Renal pelvis (tissue), 4 donors: ENCODE data around the gene TRPC4. TPM values are rescaled to one million over a fixed set of nuclear protein-coding genes. Genes with fewer than 3 reads are reported as not detected.

Experiments used
- DNase-seq: peaks from one replicate; pipeline ENCODE4 v3.0.0-alpha.2; 2013
- polyA plus RNA-seq, 3 donors: library from polyadenylated mRNA; unstranded; fragments of 120-200 nt; gene quantifications; one replicate each; pipeline ENCODE4 v1.2.1, GENCODE V29; 2013; ENCODE audit not compliant: insufficient read length in 3 of 3

The TRPC4 gene
- polyA plus RNA-seq, 3 donors, result 3.1 to 4.6 (median 3.7) TPM

DNA sequence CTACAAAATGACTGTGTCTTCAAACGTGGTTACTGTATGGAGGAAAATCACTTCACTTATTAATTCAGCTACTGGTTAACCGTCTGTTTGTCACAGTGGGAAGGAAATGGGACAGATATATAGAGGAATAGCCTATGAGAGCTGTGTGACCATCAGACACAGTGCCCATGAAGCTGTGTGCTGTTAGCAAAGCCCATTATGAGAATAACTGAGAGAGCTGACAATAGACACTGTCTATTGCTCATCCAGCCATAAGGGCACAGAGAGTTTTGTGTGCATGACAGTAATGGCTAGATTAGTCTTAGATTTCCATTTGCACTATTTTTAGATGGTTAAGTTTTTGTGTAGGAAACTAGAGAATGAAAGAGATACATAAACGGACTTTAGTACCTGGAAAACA lies 206.9 kb downstream of the TRPC4 start:
- no peak for DNase-seq

DNA sequence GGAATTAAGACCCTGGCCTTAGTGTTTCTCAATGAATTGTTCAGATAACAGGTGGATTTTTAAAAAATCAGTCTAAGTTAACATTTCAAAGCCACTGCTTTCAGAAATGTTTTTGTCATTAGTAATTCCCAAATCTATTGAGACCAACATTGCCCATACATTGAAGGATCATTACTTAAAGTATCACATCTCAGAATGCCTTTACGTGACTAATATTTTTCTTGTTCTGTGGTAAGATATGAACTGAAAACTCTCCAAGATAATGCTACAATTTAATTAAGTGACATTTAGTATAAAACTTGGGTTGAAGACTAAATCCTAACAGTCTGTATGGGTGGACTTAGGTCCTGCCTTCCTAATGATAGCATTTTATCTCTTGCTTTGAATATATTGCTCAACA lies 211.6 kb downstream of the TRPC4 start:
- DNase-seq, result no peak

DNA sequence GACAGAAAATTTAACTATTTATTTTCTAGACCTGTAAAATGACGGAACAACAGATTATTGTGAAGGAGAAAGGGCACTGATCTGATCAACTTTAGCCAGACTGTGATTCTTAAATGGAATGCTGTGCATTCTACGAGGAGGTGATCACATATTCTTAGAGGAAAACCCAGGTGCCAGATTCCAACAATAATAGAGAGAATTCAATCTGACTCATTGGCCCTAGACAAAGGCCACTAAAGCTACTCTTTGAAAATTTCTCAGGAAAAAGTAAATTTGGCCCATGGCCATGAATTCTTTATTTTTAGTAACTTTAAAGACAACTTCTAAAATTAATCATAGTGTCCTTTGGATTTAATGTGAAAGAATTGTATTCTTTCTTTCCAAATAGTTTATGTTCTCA lies 212.4 kb downstream of the TRPC4 start:
- DNase-seq, result no peak

DNA sequence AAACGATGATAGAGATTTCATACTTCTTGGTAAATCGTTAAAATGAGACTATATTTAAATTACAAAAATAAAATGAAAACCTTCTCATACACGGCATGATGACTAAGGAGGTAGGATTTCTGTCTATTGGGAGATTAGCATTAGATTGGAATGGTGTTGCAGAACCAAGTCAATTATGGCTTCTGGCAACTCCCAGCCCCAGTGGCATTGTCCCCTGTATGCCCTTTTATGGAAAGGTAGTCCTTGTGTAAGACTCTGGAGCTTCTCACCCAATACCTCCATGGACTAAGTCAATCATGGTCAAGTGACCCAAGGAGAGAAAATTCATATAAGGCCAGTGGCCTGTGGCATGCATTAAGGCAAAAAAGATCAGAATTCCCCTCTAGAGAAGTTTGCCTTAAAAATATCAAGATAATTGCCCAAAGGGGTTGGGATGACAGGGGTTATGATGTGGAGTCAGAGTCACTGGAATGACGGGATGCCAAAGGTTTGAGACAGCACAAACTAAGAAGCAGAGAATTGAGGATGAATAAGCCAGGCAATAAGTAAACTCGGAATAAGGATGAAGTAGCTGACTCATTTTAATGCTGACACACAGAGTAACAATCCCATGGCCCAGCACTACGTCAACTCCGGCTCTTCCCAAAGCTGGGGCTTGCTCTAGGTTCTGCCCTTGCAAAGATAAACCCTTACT lies 213.2 kb downstream of the TRPC4 start:
- DNase-seq, result no peak

DNA sequence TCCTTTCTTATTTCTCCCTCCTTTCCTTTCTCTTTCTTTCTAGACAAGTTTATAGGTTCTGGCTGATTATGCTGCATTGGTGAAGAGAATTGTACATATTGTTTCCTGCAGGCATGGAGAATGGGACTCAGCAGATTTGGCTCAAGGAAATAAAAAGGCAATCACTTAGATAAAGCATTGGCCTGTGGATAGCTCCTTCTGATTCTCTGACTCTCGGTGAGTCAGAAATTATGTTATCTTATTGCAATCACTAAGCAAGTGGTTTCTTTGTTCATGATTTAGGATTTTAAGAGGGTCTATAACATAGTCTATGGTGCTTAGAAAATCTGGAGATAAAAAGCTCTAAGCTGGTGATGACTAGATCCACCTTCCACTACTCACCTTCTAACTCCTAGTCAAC lies 217.0 kb downstream of the TRPC4 start:
- DNase-seq, result no peak

DNA sequence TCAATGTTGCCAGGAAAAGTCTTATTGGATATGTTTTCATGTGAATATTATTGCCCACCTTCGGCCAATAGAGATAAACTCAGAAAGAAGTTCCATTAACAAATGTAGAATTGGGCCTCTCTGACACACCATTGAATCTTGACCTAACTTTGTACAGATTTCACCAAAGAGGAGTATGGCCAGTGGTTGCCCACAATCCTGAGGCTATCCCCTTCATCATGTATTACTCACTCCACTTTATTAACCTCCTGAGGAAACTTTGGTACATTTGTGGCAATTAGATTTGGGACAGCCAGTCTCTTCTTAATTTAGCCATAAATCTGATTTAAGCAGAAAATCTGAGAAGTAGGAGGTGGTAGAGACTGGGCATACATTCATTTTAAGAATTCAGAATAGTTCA lies 217.7 kb downstream of the TRPC4 start:
- DNase-seq, result no peak

DNA sequence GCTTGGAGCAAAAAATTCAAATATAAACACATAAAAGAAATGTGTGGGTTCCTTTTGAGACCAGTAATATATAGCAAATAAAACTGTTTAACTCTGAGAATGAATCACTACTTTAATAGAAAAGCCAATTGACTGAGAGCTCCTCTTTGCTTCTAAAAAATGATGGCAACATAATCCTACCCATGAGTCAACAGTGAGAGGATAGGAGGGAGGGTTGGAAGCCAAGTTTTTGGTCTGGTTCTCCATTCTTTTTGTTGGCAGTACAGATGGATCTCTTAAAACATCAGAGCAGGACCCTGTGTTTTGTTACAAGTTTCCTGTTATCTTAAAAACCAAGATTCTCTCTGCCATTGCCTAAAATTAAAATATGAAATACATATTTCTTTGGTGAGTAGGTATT lies 221.0 kb downstream of the TRPC4 start:
- no peak for DNase-seq

DNA sequence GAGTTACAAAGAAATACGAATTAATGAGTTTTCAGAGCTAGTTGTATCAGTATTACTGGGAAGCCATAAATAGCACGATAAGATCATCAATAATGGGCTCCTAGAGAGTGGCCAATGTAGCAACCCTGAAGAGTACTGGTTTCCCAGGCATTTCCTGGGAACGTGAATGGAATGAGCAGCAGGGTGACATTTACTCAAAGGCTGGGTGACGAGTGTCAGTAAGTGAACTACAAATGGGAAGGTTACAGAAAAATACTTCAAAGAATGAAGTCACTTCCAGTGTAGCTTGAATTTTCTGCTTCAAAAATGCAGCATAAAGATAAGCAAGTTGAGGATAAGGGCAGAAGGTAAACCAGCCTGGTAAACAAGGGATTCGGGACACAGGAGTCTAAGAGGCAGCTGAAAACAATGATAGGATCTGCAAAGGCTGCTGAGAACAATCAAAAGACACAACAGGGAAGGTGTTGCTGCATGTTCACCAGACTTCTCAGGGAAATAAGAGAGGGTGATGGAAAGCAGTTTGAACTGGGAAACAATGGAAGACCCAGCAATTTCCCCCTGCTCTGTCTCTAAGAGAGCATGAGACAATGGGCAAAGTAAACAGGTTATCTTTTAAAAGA lies 222.4 kb downstream of the TRPC4 start:
- no peak for DNase-seq

DNA sequence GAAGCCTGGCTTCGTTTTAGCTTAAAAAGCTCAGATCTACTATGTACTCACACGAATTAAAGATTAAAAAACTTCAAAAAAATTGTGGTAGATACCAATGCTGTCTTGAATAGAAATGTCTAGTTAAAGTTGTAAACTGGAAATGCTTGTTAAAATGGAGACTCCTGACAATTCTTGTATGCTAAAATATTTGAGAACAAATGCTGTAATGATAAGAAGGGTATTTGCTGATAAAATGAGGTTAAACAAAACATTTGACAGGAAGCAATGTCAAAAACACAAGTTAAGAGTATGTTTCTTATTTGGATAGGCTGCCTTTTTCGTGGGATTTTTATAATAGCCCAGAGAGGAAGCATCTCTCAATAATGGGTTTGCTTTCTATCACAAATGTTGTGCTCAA lies 223.0 kb downstream of the TRPC4 start:
- DNase-seq, result no peak

DNA sequence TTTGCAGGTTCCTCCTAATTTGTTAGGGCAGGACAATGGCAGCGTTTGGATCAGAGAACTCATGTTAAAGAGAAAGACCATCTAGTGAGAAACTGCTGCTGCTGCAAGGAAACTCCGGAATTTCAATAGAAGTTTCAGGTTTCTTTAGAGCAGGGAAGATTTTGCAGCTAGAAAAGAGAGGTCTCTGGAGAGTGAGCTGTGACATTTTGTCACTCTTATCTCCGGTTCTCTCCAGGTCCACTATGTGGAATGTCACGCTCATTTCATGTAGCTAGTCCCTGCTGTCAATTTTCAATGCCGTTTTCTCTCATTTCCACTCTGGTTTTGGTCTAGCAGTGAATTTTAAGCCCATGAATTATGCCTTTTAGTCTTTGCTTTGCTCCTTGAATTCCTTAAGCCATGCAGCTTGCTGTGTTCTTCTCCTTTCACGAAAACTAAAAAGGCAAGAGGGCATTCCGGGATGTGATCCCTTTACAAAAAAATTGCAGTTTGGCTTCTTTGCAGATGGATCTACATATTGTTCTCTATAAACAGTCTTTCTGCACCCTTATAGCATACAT lies 224.3 kb downstream of the TRPC4 start:
- DNase-seq, result no peak

DNA sequence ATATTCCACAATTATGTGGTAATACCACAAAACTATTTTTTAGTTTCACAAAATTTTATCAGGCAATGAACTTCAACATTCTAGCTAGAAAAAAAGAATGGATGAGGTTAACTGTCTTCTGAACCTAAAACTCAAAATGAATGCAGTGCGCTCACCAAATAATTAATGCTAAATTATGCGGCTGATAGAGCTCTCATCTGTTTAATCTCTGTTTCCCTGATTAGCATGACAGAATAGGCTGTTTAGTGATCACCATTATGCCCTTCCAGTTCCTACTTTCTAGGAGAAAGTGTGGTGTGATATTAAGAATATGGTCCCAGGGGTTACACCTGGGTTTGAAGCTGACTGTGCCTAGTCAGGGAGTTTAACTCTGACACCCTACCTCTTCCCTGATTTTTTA lies 228.2 kb downstream of the TRPC4 start:
- DNase-seq, result no peak

DNA sequence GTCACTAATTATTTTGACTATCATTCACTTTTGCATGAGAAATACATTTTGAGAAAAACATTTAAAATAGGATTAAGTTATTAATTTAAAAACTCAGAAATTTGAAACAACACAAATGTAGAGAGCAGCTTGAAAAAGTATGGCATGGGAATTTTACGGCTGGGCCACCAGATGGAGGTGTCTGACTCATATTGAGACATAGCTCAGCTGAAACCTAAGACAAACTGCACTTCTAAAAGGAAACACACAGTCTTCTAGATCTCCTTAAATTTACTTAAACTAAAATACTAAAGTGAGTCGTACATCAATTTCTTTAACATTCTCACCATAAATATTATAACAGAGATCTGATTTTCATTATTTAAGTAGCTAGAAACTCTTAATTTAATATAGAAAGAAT lies 229.1 kb downstream of the TRPC4 start:
- peak; percentile 29 for DNase-seq

DNA sequence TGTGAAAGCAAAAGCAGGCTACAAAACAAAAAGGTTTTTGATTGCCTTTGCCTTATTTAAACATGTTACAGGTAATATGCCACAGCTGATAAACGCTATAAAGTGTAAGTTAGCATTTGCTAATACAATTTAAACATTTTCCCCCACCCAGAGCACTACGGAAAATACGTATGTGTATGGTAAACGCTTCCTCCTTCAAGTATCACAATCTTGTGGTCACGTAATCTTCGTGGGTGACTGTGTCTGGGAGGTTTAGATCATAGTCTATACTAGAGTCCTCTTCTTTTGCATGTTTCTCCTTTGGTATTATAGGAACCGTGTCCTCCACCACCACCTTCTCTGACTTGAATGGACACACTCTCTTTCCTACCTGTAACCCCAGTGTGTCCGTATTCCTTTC lies 232.9 kb downstream of the TRPC4 start:
- no peak for DNase-seq

DNA sequence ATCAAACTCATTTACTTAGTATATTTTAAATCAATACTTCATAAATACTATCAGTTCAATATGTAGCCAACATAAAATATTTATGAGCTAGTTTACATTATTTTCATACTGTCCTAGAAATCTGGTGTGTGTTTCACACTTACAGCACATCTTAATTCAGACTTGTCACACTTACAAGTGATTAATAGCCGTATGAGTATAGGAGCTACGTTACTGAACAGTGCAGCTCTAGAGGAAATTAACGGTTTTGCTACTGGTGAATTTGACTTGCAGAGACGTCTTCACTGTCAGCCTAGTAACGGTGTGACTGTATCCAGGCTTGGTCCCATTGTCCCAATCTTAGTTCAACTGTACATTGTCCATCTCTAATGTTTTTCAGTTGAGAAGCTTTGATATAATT lies 237.3 kb downstream of the TRPC4 start:
- DNase-seq, result no peak

DNA sequence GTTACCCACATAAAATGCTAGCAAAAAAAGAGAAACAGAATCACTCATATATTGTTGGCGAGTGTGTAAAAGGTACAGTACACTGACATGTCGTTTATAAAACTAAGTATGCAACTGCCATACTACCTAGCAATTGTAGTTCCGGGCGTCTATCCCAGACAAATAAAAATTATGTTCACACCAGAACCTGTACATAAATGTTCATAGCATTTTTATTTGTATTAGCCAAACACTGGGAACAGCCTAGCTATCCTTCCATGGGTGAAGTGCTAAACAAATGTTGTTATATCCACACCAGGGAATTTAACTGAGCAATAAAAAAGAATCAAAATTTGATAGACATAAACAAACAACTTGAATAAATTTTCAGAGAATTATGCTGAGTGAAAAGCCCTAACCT lies 242.1 kb downstream of the TRPC4 start:
- DNase-seq, result no peak

DNA sequence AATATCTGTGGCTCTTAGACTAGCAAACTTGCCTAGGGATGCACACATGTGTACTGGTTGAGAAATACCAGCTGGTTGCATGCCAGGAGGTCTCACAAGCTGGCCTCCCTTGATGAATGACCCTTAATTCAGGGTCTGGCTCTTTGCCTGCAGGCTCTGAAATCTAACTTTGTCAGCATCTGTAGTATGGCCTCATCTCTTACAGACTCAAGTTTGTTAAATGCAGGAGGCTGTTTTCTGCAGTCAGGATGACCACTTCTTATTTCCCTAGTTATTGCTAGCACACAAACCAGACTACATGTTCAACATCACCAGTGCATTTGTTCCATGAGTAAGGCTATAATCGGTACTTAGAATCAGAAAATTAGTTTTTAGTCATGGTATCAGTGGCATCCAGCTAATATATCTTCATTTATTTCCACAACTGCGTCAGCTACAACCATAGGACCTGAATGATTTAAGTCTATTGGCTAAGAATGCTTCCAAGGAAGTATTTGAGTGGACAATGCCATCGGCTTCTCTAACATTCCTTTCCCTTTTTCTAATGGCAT lies 247.7 kb downstream of the TRPC4 start:
- DNase-seq, result no peak

DNA sequence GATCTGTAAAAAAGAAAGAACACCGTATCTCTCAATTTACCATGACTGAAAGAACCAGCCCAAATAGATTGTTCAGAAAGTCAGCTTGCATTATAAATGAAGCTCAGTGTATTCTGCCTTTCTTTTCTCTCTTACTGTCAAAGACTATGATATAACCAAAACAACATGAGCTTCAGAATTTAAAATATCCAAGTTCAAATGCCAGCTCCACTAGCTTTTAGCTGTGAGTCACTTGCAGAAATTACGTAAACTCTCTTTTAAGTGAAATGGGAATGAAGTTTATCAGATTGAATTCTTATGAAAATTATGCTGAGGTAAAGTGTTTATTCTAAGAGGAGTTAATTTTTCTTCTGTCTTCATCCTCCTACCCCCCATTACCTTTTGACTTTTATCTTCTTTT lies 251.0 kb downstream of the TRPC4 start:
- DNase-seq, result no peak

DNA sequence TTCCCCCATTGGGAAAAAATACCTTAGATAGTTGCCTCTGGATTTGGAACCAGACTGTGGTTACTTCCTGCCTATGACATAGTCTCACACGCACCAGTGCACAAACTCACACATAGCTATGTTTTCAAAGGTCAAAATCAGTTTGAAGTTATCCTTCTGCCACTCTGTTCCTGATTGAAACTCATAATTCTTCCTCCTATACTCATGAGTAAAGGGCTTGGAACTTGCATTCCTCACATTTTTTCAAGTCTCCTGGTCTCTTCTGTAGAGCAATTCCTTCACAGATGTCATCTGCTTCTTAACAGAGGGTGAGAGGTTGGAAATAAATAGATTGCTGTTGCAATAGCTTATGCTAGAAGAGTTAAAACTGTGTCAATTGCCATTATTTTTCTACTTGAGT lies 252.4 kb downstream of the TRPC4 start:
- DNase-seq, result no peak

DNA sequence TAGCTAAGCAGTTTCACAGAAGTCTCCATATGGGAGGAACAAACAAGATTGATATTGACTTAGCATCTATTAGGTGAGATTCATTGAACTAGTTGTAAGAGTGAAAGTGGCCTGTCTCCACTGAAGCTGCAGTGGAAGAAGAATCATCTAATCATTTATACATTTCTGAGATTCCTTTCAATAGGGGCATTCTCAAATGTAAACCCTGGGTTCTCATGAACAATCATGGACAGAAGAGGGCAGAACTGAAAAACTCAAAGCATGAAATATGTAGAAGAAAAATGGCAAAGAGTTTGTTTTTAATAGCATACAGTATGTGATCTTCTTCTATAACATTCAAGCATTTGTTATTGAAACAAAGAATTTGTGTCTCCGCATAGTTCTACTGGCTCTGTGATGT lies 253.4 kb downstream of the TRPC4 start:
- DNase-seq, result no peak

DNA sequence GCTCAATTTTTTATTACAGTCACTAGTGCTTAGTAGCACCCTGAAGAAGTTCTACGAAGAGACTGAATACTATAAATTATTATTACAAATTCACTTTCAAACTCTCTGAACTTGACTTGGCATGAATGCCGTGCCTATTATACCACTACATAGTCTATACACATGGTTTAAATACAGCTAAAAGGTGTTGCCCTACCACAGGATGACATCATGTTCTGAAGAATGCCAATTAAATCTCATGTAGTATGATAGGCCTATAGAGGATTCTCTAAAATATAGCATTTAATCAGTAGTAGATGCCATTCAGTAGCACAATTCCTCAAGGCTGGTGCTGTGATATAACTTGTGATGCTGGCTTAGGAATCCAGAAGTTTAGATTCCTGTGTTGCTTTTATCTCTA lies 254.3 kb downstream of the TRPC4 start:
- DNase-seq, result no peak

DNA sequence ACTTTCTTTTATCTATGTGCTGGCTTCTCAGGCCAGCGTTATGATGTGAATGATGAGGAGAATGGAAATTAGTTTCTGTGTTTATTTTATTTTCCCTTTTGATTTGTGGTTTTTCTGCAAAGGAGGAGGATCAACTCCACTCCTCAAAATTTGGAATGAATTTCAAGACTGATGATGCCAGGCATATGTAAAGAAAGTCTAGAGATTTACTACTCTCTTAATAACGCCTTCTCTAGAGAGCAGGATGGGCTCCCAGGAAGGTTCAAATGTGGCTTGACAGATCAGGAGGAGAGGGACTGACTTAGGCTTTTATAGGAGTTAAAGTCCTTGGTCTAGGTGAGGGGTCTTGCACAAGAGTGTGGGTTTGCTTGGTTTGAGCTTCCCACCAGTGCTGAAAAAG lies 255.9 kb downstream of the TRPC4 start:
- DNase-seq, result no peak

DNA sequence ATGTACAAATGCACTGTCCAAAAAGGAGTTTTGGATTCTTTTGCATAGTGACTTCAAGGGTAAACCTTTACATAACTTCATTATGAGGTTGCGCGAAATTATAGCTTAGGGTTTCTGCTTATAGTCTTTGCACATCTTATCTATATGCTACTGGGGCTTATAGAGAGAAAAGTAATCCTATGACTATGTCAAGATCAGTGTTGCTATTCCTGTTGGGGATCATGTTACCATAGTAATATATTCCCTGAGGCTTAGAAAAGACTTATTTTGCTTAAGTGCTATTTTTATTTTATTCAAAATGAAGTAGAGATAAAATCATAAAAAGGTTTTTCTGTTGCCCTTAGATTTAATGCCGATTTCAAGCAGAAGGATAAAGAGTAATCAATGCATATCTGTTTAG lies 256.3 kb downstream of the TRPC4 start:
- DNase-seq, result no peak

DNA sequence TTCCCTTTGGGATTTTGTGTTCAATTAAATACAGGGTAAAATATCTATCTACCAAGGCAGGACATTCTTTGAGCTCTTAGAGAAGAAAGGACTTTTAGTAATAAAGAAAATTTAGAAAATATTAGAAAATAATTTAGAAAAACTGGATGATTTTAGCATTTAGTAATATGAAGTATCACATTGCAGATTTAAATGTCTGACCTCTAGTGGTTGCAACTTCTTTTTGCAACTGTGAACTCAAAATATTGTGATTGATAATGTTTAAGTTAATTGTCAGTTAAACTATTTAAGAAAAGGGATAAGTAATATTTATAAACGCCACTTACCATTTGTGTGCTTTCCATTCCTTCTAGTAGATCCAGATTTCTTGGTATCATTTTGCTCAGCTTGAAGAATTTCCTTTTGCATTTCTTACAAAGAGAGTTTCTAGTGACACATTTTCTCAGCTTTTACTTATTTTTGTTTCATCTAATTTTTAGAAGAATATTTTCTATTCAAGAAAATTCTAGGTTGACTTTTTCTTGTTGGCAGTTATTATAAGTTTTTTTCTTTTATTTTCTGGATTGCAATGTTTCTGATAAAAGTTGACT lies 260.7 kb downstream of the TRPC4 start:
- DNase-seq, result no peak
